WTC11 (cell line): ENCODE results near the gene KCNQ2. TPM values are rescaled to one million over a fixed set of nuclear protein-coding genes. Genes with fewer than 3 reads are reported as not detected.

Source experiments
- ATAC-seq: fragments of 200-7000 bp; cut with Tn5 transposase; 2 replicates; pipeline ENCODE4 v1.10.0; 2021; ENCODE audit warnings: mild to moderate bottlenecking, moderate library complexity
- CTCF ChIA-PET: fragments of 300-600 bp; sonication (Branson Sonifier 250); formaldehyde crosslinking; loops from one replicate; lab custom pipeline; 2021; ENCODE audit warnings: antibody characterized with exemption; lab: Charles Lee
- POLR2A ChIA-PET: fragments of 350-600 bp; sonication (Branson Sonifier 250); formaldehyde crosslinking; loops from one replicate; lab custom pipeline; 2021; ENCODE audit warnings: antibody characterized with exemption; lab: Charles Lee
- DNase-seq: peaks from one replicate; pipeline ENCODE4 v3.0.0; 2021; ENCODE audit warnings: low spot score
- H3K27ac Mint-ChIP-seq: 2 replicates; pipeline ENCODE4 v1.8.0; 2021; ENCODE audit warnings: mixed read lengths
- H3K27me3 Mint-ChIP-seq: 2 replicates; pipeline ENCODE4 v1.8.0; 2021; ENCODE audit warnings: low read depth, mild to moderate bottlenecking, moderate library complexity, mixed read lengths
- H3K36me3 Mint-ChIP-seq: 2 replicates; pipeline ENCODE4 v1.8.0; 2021; ENCODE audit warnings: mixed read lengths
- H3K4me1 Mint-ChIP-seq: 2 replicates; pipeline ENCODE4 v1.8.0; 2022; ENCODE audit warnings: mixed read lengths
- H3K4me3 Mint-ChIP-seq: 2 replicates; pipeline ENCODE4 v1.8.0; 2021; ENCODE audit warnings: mild to moderate bottlenecking, moderate library complexity, mixed read lengths
- H3K9me3 Mint-ChIP-seq: 2 replicates; pipeline ENCODE4 v1.8.0; 2021; ENCODE audit warnings: mixed read lengths
- ATF1 ChIP-seq: sonication (generic); formaldehyde crosslinking; IDR thresholded peaks from 2 replicates; pipeline ENCODE4 v1.8.1; 2023; ENCODE audit warnings: mild to moderate bottlenecking, moderate library complexity, missing genetic modification reagents
- ELF4 ChIP-seq: sonication (generic); formaldehyde crosslinking; IDR thresholded peaks from 2 replicates; pipeline ENCODE4 v1.8.1; 2022; ENCODE audit warnings: low read depth, mild to moderate bottlenecking, moderate library complexity, missing genetic modification reagents
- ESRRA ChIP-seq: sonication (generic); formaldehyde crosslinking; IDR thresholded peaks from 2 replicates; pipeline ENCODE4 v1.8.1; 2022; ENCODE audit warnings: mild to moderate bottlenecking, missing genetic modification reagents, borderline replicate concordance
- GABPB1 ChIP-seq: sonication (generic); formaldehyde crosslinking; IDR thresholded peaks from 2 replicates; pipeline ENCODE4 v1.8.1; 2023; ENCODE audit warnings: mild to moderate bottlenecking, missing genetic modification reagents
- IRF2 ChIP-seq: sonication (generic); formaldehyde crosslinking; IDR thresholded peaks from 2 replicates; pipeline ENCODE4 v1.8.0; 2022; ENCODE audit warnings: low read depth, missing genetic modification reagents, borderline replicate concordance
- MXD4 ChIP-seq: fragments of 250-450 bp; sonication (Bioruptor Pico); IDR thresholded peaks from 2 replicates; pipeline ENCODE4 v1.8.0; 2021; ENCODE audit warnings: mild to moderate bottlenecking, moderate library complexity, borderline replicate concordance
- MYBL2 ChIP-seq: sonication (generic); formaldehyde crosslinking; IDR thresholded peaks from 2 replicates; pipeline ENCODE4 v1.8.1; 2023; ENCODE audit warnings: mild to moderate bottlenecking, moderate library complexity, missing genetic modification reagents
- NFATC4 ChIP-seq: fragments of 250-450 bp; sonication (Bioruptor Pico); IDR thresholded peaks from 2 replicates; pipeline ENCODE4 v1.9.0; 2021; ENCODE audit warnings: mild to moderate bottlenecking
- NR2C2 ChIP-seq: sonication (generic); formaldehyde crosslinking; IDR thresholded peaks from 2 replicates; pipeline ENCODE4 v1.8.0; 2022; ENCODE audit warnings: mild to moderate bottlenecking, missing genetic modification reagents
- RELA ChIP-seq: sonication (generic); formaldehyde crosslinking; IDR thresholded peaks from 2 replicates; pipeline ENCODE4 v1.8.1; 2022; ENCODE audit warnings: missing genetic modification reagents, mild to moderate bottlenecking, borderline replicate concordance
- SMAD3 ChIP-seq: sonication (generic); formaldehyde crosslinking; IDR thresholded peaks from 2 replicates; pipeline ENCODE4 v1.8.0; 2022; ENCODE audit warnings: missing genetic modification reagents, mild to moderate bottlenecking, borderline replicate concordance
- ZBTB21 ChIP-seq: sonication (generic); formaldehyde crosslinking; IDR thresholded peaks from 2 replicates; pipeline ENCODE4 v1.8.1; 2023; ENCODE audit warnings: mild to moderate bottlenecking, missing genetic modification reagents, borderline replicate concordance
- ZNF232 ChIP-seq: sonication (generic); formaldehyde crosslinking; IDR thresholded peaks from 2 replicates; pipeline ENCODE4 v1.8.0; 2022; ENCODE audit warnings: mild to moderate bottlenecking, missing genetic modification reagents
- ZNF416 ChIP-seq: fragments of 250-450 bp; sonication (Bioruptor Pico); IDR thresholded peaks from 2 replicates; pipeline ENCODE4 v1.9.0; 2021; ENCODE audit warnings: mild to moderate bottlenecking, inconsistent platforms
- total RNA-seq: library from RNA; stranded (reverse); gene quantifications from 3 replicates; pipeline ENCODE4 v1.2.3, GENCODE V29; 2021
- TF ChIP-seq, protein P1 (sequence below): sonication (generic); formaldehyde crosslinking; IDR thresholded peaks from 2 replicates; pipeline ENCODE4 v1.8.1; 2023; ENCODE audit warnings: mild to moderate bottlenecking, missing genetic modification reagents
- TF ChIP-seq, protein P2 (sequence below): fragments of 250-450 bp; sonication (Bioruptor Pico); IDR thresholded peaks from 2 replicates; pipeline ENCODE4 v1.8.0; 2021; ENCODE audit warnings: mild to moderate bottlenecking
- TF ChIP-seq, protein P3 (sequence below): sonication (generic); formaldehyde crosslinking; IDR thresholded peaks from 2 replicates; pipeline ENCODE4 v1.8.1; 2022; ENCODE audit warnings: low read depth, missing genetic modification reagents, borderline replicate concordance
- TF ChIP-seq, protein P4 (sequence below): fragments of 250-450 bp; sonication (Bioruptor Pico); conservative IDR thresholded peaks from 2 replicates; pipeline ENCODE4 v1.9.0; 2021; ENCODE audit warnings: mild to moderate bottlenecking

The KCNQ2 gene
- total RNA-seq, 1 experiment from 2014 or later: 99.8 TPM

DNA sequence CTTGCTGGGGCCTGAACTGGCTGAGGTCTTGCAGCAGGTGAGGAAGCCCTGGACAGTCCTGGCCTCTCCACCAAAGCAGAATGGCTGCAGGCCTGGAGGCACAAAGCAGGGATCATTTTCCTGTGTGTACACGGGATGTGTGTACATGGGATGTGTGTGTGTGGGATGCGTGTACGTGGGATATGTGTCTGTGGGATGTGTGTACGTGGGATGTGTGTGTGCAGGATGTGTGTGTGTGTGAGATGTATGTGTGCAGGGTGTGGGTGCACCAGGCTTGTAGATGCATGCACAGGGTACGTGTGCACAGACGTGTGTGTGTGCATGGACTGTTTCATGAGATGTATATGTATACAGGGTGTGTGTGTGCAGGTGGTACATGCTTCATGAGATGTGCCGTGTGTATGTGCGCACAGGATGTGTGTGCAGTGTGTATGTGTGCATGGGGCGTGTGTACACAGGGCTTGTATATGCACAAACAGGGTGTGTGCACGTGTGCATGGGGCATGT, 103.4 kb downstream of the KCNQ2 start (continued):
- TF ChIP-seq, protein P1, sequence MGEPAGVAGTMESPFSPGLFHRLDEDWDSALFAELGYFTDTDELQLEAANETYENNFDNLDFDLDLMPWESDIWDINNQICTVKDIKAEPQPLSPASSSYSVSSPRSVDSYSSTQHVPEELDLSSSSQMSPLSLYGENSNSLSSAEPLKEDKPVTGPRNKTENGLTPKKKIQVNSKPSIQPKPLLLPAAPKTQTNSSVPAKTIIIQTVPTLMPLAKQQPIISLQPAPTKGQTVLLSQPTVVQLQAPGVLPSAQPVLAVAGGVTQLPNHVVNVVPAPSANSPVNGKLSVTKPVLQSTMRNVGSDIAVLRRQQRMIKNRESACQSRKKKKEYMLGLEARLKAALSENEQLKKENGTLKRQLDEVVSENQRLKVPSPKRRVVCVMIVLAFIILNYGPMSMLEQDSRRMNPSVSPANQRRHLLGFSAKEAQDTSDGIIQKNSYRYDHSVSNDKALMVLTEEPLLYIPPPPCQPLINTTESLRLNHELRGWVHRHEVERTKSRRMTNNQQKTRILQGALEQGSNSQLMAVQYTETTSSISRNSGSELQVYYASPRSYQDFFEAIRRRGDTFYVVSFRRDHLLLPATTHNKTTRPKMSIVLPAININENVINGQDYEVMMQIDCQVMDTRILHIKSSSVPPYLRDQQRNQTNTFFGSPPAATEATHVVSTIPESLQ (CRISPR knock-in tag): no peak
- TF ChIP-seq GABPB1 (CRISPR knock-in tag) (no peak), ZBTB21 (no peak), RELA (no peak), MYBL2 (CRISPR knock-in tag) (no peak), SMAD3 (no peak)
- TF ChIP-seq, protein P2, sequence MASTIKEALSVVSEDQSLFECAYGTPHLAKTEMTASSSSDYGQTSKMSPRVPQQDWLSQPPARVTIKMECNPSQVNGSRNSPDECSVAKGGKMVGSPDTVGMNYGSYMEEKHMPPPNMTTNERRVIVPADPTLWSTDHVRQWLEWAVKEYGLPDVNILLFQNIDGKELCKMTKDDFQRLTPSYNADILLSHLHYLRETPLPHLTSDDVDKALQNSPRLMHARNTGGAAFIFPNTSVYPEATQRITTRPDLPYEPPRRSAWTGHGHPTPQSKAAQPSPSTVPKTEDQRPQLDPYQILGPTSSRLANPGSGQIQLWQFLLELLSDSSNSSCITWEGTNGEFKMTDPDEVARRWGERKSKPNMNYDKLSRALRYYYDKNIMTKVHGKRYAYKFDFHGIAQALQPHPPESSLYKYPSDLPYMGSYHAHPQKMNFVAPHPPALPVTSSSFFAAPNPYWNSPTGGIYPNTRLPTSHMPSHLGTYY (CRISPR knock-in tag): no peak
- TF ChIP-seq, all 79 proteins: peak for 0

DNA sequence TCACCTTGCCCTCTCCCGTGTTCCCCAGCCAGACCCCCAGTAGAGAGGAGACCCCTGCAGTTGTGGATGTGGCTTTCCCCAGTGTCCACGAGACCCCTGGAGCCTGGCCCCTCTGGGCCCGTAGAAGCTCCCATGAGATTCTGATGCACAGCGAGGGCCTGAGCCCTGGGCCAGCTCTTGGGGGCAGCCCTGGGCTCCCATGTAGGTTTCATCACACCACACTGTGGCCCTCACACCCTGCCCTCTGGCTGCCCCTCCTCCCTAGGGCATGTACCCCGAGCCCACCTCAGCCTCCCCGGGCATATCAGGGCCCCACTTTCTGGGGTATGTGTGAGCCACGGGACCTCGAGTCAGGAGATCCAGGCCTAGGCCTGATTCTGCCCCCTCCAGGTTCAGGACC, 104.3 kb downstream of the KCNQ2 start:
- ATAC-seq (no peak), DNase-seq (no peak)
- Mint-ChIP-seq H3K36me3 (no peaks in the 10 kb centered on the region), H3K27me3 (0 out of 2 replicates have a peak, but pooled peaks cover under 1% of the 10 kb centered on the region), H3K4me1 (peaks cover 9% of the 10 kb centered on the region), H3K9me3 (no peaks in the 10 kb centered on the region), H3K4me3 (no peak overlapping the region), H3K27ac (no peak overlapping the region)
- CTCF ChIA-PET: interaction anchor here (0.6 to 2.6 kb wide), 8 partner anchors 10 to 589 kb away, joined by 3 to 21 read pairs (median 4); no protein-coding TSS in a partner anchor
- TF ChIP-seq MXD4: no peak
- no peak for TF ChIP-seq NR2C2 (CRISPR knock-in tag)
- TF ChIP-seq ESRRA (CRISPR knock-in tag): no peak
- TF ChIP-seq ELF4 (CRISPR knock-in tag): no peak
- no peak for TF ChIP-seq ZNF416 (CRISPR knock-in tag)
- TF ChIP-seq NFATC4: no peak
- POLR2A ChIA-PET: interaction anchor here (0.6 kb wide), 1 partner anchor 615 kb away, joined by 3 read pairs; no protein-coding TSS in a partner anchor

DNA sequence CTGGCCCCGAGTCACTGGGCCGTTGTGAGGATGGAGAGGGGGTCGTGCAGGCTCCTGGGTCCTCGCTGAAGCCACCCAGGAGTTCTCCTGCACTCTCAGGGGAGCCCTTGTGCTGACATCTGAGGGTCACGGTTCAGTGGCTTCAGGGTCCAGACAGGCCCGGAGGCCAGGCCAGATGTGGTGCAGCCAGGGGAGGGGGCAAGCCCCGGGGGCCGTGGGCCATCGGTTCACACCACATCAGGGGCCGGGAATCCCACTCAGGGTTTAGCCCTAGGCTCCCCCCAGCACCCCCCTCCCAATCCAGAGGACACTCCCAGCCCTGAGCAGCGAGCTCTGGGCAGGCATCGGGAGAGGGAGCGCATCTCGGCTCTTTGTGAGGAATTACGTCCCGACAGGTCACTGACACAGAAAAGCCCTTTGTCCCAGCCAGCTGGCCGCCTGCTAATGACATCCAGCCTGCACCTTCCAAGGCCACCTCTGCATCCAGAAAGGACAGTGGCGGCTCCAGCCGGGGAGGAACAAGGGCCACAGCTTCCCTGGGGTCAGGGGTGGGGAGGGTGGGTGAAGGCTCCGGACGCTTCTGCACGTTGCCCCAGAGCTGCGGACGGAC, 104.9 kb downstream of the KCNQ2 start:
- H3K4me1 Mint-ChIP-seq: peaks cover 13% of the 10 kb centered on the region
- H3K9me3 Mint-ChIP-seq: no peaks in the 10 kb centered on the region
- no peak overlapping the region for H3K4me3 Mint-ChIP-seq
- no peak for ATAC-seq
- H3K27ac Mint-ChIP-seq: no peak overlapping the region; the same call in 1 of the 2 replicates
- no peaks in the 10 kb centered on the region for H3K36me3 Mint-ChIP-seq
- ChIA-PET CTCF (interaction anchor here (0.6 to 2.6 kb wide), 7 partner anchors 10 to 133 kb away, joined by 3 to 21 read pairs (median 4); no protein-coding TSS in a partner anchor), POLR2A (interaction anchor here (0.6 kb wide), 1 partner anchor 615 kb away, joined by 3 read pairs; no protein-coding TSS in a partner anchor)
- no peak for TF ChIP-seq ATF1
- DNase-seq: no peak
- peaks cover 6% of the 10 kb centered on the region for H3K27me3 Mint-ChIP-seq

DNA sequence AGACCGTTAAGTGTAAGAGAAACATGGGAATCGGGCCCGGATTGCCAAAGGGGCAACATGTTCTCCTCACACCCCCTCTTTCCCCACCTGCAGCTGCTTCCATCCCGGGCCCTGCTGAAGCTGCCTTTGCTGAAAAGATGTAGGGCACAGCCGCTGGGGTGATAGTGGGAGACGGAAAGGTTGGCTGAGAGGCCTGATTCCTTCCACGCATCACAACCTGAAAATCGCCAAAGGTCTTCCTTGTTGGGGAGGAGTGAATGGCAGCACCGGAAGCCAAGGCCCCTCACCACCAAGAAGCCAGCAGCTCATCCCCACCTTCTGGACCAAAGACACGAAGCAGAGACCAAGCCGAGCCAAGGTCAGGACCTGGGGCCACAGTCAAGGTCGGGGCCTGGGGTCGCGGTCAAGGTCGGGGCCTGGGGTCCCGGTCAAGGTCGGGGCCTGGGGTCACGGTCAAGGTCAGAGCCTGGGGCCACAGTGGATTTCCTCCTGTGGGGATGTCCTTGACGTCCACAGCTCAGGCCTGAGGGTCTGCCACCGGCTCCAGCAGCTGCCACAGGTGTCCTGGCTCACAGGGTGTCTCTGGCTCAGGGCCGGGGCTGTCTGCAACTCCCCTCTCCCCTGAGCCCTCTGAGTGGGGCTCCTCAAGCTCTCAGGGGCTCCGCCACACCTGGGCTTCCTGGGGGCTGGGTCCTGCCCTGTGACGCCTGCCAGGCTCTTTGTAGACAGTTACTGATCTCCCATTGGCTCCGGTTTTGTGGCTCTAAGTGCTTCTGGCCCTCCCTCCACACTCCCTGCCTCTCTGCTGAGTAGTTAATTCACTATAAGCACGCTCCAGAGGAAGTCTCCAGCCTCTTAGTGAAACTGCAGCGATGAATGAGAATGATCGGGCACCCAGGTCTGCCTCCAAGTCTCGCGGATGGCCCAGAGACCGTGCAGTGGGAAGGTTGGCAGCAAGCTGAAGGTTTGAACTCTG, 105.8 kb downstream of the KCNQ2 start:
- ATAC-seq (no peak), DNase-seq (no peak)
- Mint-ChIP-seq H3K4me3 (no peak overlapping the region), H3K27ac (no peak overlapping the region; the same call in 1 of the 2 replicates), H3K36me3 (no peaks in the 10 kb centered on the region), H3K9me3 (no peaks in the 10 kb centered on the region), H3K27me3 (peaks cover 9% of the 10 kb centered on the region), H3K4me1 (peaks cover 18% of the 10 kb centered on the region)
- ChIA-PET CTCF (interaction anchor here (0.7 to 2.6 kb wide), 5 partner anchors 11 to 57 kb away, joined by 3 to 21 read pairs (median 8); no protein-coding TSS in a partner anchor), POLR2A (no interaction called here)
- TF ChIP-seq, protein P3, sequence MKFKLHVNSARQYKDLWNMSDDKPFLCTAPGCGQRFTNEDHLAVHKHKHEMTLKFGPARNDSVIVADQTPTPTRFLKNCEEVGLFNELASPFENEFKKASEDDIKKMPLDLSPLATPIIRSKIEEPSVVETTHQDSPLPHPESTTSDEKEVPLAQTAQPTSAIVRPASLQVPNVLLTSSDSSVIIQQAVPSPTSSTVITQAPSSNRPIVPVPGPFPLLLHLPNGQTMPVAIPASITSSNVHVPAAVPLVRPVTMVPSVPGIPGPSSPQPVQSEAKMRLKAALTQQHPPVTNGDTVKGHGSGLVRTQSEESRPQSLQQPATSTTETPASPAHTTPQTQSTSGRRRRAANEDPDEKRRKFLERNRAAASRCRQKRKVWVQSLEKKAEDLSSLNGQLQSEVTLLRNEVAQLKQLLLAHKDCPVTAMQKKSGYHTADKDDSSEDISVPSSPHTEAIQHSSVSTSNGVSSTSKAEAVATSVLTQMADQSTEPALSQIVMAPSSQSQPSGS (CRISPR knock-in tag): no peak
- TF ChIP-seq, protein P4, sequence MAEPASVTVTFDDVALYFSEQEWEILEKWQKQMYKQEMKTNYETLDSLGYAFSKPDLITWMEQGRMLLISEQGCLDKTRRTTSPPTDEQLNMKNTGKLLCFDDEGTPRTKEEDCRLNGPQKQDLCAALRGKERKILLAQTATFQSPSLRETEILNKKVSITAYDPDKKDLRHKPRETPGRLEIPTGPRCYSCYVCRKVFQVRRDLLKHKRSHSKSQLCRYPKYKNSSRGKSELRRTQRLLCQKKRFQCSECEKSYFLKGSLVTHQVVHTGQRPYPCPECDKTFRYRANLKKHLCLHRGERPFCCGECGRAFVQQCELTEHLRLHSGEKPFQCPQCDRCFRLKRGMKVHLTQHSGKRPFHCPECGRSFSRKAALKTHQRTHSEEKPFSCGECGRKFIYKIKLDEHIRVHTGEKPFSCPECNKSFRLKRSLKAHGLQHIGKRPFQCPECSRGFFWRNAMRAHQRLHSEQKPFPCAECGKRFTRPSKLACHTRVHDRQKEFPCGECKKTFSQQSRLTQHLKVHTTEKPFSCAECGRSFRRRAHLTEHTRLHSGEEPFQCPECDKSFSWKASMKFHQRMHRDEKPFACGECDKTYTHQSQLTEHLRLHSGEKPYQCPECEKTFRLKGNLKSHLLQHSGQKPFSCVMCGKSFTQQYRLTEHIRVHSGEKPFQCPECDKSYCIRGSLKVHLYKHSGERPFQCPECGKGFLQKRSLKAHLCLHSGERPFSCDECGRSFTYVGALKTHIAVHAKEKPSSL (CRISPR knock-in tag): no peak
- TF ChIP-seq ZNF416 (CRISPR knock-in tag): no peak
- TF ChIP-seq, protein P1 (CRISPR knock-in tag): no peak
- TF ChIP-seq ATF1: no peak
- no peak for TF ChIP-seq IRF2 (CRISPR knock-in tag)
- TF ChIP-seq ZNF232 (CRISPR knock-in tag): no peak
